GM12872 (cell line): ENCODE results near the gene PC.

Source experiments
- CTCF ChIP-seq: IDR thresholded peaks from 3 replicates; pipeline ENCODE4 v1.5.1; 2011; ENCODE audit warnings: low read depth, mild to moderate bottlenecking, low read length, moderate library complexity; ENCODE audit not compliant: insufficient read depth

The PC gene

GRCh38 chr11:66814678-66815077, 143.5 kb downstream of the PC start:
- no peak for TF ChIP-seq CTCF

GRCh38 chr11:66810576-66811185, 147.5 kb downstream of the PC start:
- TF ChIP-seq CTCF, result no peak

GRCh38 chr11:66809592-66809991, 148.6 kb downstream of the PC start:
- no peak for TF ChIP-seq CTCF

GRCh38 chr11:66800720-66801428, 157.3 kb downstream of the PC start:
- no peak for TF ChIP-seq CTCF
